NCI-H1092 treated with DMSO at 0.1 percent for 48 hours (cell line): ENCODE data around the gene ZNF319.
A peak's percentile ranks its signal among the peaks of the same experiment; 100 is the strongest.

Experiments
- DNase-seq: peaks from one replicate; lab custom pipeline; 2025; lab: John Stamatoyannopoulos, UW

The ZNF319 gene

DNA sequence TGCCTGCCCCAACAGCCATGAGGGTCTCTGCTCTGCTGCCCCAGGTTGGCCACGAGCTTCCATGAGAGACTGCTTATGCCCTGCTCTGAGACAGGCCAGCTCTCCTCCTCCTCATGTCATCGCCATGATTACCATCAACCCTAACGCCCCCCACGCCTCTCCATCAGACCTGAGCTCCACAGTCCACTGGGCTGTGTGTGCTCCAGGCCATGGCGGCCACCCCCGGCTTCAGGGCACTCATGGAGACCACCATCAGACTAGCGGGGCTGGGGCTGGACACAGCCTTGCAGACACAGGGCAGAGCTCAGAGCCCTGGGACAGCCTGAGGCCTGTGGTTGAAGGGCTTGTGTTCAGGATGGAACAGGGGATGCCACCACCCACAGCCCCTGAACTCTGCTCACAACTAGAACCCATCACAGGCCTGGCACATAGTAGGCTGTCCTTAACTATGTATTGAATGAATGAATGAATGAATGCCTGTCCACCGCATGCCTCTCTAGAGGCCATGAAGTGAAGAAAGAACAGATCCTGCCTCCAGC is 44.1 kb downstream of the ZNF319 start:
- no peak for DNase-seq

DNA sequence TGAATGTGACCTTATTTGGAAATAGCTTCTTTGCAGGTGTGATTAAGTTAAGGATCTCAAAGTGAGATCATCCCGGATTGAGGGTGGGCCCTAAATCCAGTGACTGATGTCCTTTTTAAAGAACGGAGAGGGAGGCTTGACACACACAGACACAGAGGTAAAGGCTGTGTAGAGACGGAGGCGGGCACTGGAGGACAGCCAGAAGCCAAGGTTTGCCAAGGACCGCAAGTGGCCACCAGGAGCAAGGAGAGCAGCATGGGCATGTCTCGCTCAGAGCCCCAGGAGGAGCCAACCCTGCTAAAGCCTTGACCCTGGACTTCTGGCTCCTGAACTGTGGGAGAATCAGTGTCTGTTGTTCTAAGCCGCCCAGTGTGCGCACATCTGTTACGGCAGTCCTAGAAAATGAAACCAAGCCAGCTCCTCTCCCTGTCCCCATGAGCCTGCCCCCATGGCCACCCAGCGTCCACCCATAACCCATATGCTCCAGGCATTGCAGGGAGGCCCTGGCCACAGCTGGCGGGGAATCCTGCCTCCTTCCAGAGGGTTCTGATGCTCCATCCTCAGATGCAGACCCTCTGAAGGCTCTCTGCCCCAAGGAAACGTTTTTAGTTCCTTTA is 44.8 kb downstream of the ZNF319 start:
- DNase-seq: no peak

- no peak for DNase-seq
These were observed 46.6 kb downstream of the ZNF319 start for GRCh38 chr16:57953857-57954256.

- DNase-seq: no peak
These were observed 47.6 kb downstream of the ZNF319 start for GRCh38 chr16:57952909-57953308.

DNA sequence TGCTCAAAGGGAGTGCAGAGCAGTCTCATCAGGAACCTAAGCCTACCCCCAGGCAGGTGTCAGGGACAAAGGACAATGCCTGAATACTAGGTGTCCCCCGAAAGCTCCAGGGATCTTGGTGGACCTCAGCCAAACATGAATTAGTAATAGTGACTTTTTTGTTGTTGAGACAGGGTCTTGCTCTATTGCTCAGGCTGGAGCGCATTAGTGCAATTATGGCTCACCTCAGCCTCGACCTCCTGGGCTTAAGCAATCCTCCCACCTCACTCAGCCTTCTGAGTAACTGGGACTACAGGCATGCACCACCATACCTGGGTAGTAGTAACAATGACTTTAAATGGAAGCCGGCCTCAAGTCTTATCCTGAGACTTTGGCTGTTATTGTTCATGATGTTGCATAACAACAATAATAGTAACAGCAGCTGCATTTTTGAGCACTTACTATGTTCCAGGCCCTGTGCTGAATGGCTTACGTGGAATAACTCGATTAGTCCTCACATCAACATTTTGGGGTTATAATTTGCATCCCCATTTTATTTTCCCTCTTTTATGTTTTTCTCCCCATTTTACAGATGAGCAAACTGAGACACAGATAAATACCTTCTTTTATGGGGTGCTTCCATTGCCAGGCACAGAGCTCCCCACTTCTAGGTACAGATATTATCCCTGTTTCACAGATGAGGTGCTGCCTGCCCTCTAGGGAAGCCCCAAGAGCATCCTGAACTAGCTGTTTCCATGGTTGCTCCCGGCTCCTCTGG is 49.1 kb downstream of the ZNF319 start:
- DNase-seq: no peak

DNA sequence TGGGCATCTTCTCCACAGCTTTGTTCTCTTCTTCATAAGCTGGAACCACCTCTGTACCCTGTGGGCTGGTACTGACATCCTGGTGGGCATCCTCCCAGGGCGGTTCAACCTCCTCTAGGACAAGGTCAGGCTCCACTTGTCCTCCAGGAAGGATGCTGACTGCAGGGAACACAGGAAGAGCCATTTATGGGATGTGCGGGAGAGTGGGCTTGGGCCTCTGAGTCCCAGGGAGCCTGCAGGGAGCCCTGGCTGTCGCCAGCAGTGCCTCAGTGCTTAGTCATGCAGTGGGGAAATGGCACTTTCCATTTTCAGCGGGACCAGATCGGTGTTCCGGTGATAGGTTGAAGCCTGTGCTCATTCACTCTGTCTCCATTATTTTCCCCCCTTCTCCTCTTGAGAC is 50.1 kb downstream of the ZNF319 start:
- no peak for DNase-seq

DNA sequence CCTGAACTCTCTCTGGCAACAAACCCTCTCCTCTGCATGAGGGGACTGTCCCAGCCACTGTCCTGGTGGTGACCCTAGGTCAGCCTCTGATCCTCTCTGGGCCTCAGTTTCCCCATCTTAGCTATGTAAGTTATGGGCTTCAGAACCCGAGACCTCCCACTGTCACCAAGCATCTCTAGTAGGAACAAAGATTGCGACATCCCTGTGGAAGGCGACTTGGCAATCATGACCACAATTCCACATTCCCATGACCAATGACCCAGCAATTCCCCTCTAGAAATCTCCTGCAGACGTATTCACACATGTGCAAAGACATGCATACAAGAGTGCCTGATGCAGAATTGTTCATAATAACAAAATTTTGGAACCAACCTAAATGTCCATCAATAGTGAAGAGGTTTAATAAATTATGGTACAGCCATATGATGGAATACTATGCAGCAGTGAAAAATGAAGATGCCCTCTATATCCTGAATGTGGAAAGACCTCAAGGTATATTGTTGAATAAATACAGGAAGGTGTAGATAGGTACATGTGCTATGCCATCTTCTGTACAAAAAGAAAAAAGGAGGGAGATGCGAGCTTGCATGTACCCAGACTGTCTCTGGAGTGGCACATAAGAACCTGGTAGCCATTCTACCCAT is 50.8 kb downstream of the ZNF319 start:
- no peak for DNase-seq

DNA sequence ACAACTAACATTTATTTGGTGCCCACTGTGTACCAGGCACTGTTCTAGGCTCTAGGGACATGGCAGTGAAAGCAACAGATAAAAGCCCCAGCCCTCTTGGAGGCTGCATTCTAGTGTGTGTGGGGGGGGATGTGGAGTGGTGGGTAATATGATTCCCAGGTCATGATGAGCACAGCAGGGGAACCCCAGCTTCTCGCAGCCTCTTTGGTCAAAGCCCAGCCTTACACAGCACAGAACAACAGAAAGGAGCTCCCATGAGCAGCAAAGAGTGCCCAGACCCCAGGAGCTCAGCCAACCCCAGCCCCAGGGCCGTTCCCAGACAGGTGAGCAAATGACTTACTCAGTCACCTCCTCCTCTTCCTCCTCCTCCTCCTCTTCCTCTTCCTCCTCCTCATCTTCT is 51.5 kb downstream of the ZNF319 start:
- DNase-seq: no peak

DNA sequence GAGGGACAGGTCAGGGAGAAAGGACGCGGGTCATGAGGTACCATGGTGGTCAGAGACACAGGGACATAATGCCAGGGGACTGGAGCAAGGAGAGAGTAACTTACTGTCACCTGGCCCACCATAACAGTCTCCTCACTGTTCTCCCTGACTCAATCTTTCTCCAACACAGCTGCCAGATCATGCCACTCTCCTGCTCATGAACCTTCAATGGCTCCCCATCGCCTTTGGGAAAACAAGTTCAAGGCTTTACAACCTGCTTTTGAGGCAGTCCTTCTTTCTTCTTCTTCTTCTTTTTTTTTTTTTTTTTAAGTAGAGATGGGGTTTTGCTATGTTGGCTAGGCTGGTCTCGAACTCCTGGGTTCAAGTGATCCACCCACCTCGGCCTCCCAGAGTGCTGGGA is 52.4 kb downstream of the ZNF319 start:
- no peak for DNase-seq

DNA sequence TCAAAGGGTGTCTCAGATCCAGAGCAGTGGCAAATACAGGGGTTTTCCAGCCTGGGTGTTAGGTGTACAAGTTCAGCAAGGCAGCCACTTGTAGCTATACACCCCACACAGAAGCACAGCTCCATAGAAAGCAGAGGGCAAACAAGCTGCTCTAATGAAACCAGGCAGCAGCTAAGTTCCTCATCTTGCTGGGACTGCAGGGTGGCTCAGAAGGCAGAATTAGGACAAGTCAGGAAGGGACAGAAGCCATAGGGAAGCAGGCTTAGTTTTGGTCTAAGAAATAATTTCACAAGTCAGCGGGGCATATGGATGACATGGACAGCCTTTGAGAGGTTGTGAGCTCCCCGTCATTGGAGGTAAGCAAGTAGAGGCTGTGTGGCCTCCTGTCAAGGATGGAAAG is 53.2 kb downstream of the ZNF319 start:
- DNase-seq: no peak

GRCh38 chr16:57946181-57946801 is 54.2 kb downstream of the ZNF319 start:
- peak; percentile 28 for DNase-seq

DNA sequence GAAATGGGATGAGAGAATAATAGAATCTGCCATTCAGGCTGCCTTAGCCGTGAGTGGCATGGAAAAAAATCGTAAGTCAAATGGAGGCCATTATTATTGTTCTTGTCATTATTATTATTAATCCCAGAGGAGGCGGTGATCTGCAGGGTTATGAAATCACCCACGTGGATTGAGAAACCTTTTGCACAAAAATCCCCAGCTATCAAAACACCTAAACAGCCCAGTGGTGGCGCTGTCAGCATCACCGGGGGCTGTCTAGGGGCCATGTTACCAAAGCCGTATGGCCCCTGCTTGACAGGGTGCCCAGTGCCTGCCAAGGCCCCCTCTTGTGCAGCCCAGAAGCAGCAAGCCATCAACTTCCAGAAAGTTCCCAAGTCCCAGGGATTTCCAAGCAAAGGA is 54.7 kb downstream of the ZNF319 start:
- no peak for DNase-seq

- no peak for DNase-seq
These were observed 55.3 kb downstream of the ZNF319 start for GRCh38 chr16:57944970-57945739.
